DMS53 treated with DMSO at 0.1 percent for 48 hours (cell line): ENCODE data around the gene SMYD1.

Experiments
- DNase-seq: peaks from one replicate; lab custom pipeline; 2025; ENCODE audit not compliant: unreplicated experiment; lab: John Stamatoyannopoulos, UW

SMYD1 gene

GRCh38 chr2:88055371-88056128, 12.1 kb upstream of the SMYD1 start, which contains the start of gene KRCC1:
Gene KRCC1, minus strand, starts transcription at chr2:88055783. Its CDS starts 27,220 bp downstream, at chr2:88028563.
- peak; percentile 96 for DNase-seq

- no peak for DNase-seq
Observed at GRCh38 chr2:88057437-88057844, 10.2 kb upstream of the SMYD1 start.

- no peak for DNase-seq
Observed at GRCh38 chr2:88058191-88058590, 9.4 kb upstream of the SMYD1 start.

- DNase-seq = peak; percentile 81
Observed at GRCh38 chr2:88059979-88060906, 7.4 kb upstream of the SMYD1 start.

GRCh38 chr2:88060907-88061275, 6.7 kb upstream of the SMYD1 start:
- no peak for DNase-seq

GRCh38 chr2:88061295-88061694, 6.3 kb upstream of the SMYD1 start:
- DNase-seq = no peak

- DNase-seq = no peak
Observed at GRCh38 chr2:88066543-88066942, 1.1 kb upstream of the SMYD1 start.

- DNase-seq = no peak
Observed at GRCh38 chr2:88067189-88067588, 436 bp upstream of the SMYD1 start.

- DNase-seq = no peak
Observed at GRCh38 chr2:88068044-88068443, 419 bp downstream of the SMYD1 start.

- no peak for DNase-seq
Observed at GRCh38 chr2:88069117-88069516, 1.5 kb downstream of the SMYD1 start.

GRCh38 chr2:88070055-88070454, 2.4 kb downstream of the SMYD1 start:
- no peak for DNase-seq

- no peak for DNase-seq
Observed at GRCh38 chr2:88071365-88071764, 3.7 kb downstream of the SMYD1 start.

- no peak for DNase-seq
Observed at GRCh38 chr2:88074150-88074549, 6.5 kb downstream of the SMYD1 start.

GRCh38 chr2:88074854-88075292, 7.2 kb downstream of the SMYD1 start:
- no peak for DNase-seq

GRCh38 chr2:88077080-88077479, 9.5 kb downstream of the SMYD1 start:
- DNase-seq = no peak

GRCh38 chr2:88078643-88079172, 11.1 kb downstream of the SMYD1 start:
- no peak for DNase-seq

- DNase-seq = no peak
Observed at GRCh38 chr2:88080545-88080944, 12.9 kb downstream of the SMYD1 start.

- no peak for DNase-seq
Observed at GRCh38 chr2:88081924-88082608, 14.4 kb downstream of the SMYD1 start.

GRCh38 chr2:88082781-88083180, 15.2 kb downstream of the SMYD1 start:
- DNase-seq = no peak

- no peak for DNase-seq
Observed at GRCh38 chr2:88085099-88085498, 17.5 kb downstream of the SMYD1 start.

GRCh38 chr2:88085602-88086001, 18.0 kb downstream of the SMYD1 start:
- no peak for DNase-seq
